K562 (cell line): ENCODE results near the gene DAPK1. TPM values are rescaled to one million over a fixed set of nuclear protein-coding genes. Genes with fewer than 3 reads are reported as not detected.

Source experiments
- ATAC-seq: fragments of 200-7000 bp; cut with Tn5 transposase; 3 replicates; pipeline ENCODE4 v1.9.1; 2020; ENCODE audit warnings: moderate library complexity
- BruUV-seq: library from RNA; stranded (reverse); fragments of 400-500 nt; replicated peaks from 2 replicates; lab custom pipeline; 2021; lab: Mats Ljungman, UMichigan
- CTCF ChIA-PET: fragments of 300-600 bp; formaldehyde crosslinking; extraction: SDS; loops from one replicate; lab custom pipeline; 2021; ENCODE audit warnings: low intra/inter-chr PET ratio; lab: Yijun Ruan, JAX
- POLR2A ChIA-PET: fragments of 300-600, 350-650 bp; sonication (Branson Sonifier 250); formaldehyde crosslinking; extraction: SDS; loops from one replicate; lab custom pipeline; 2021; ENCODE audit warnings: antibody characterized with exemption, inconsistent platforms; lab: Yijun Ruan, JAX
- DNase-seq, 4 experiments: peaks; one replicate each; pipeline versions ENCODE4 v3.0.0 to v3.0.0-alpha.2; 2011 to 2018; ENCODE audit warnings: low spot score in 3 of 4, mixed read lengths in 3 of 4; ENCODE audit errors: extremely low read depth in 1 of 4
- FAIRE-seq: peaks from 2 replicates; lab custom pipeline; 2011; peaks lifted over from hg19 to GRCh38; lab: Jason Lieb, UNC
- H2AFZ ChIP-seq: 2 replicates; pipeline ENCODE4 v1.6.0; 2011; ENCODE audit warnings: low read depth, low read length, control low read depth, inconsistent platforms
- H3K27ac ChIP-seq: fragments of 200-600 bp; 3 replicates; pipeline ENCODE4 v1.8.0; 2011; ENCODE audit warnings: low read depth, mild to moderate bottlenecking, control low read depth, inconsistent platforms, low read length, moderate library complexity, mixed read lengths; ENCODE audit errors: extremely low read depth
- H3K27me3 ChIP-seq, 2 experiments: fragments of 300-600 bp in 1 of 2; 2 replicates in 1 of 2; 3 replicates in 1 of 2; pipeline versions ENCODE4 v1.6.0 to v1.8.0; 2011; ENCODE audit warnings: inconsistent platforms in 2 of 2, low read length in 2 of 2, mild to moderate bottlenecking in 1 of 2, mixed read lengths in 1 of 2, moderate library complexity in 1 of 2; ENCODE audit not compliant: control insufficient read depth in 2 of 2, insufficient read depth in 2 of 2
- H3K36me3 ChIP-seq: fragments of 300-600 bp; 3 replicates; pipeline ENCODE4 v1.8.0; 2011; ENCODE audit warnings: mild to moderate bottlenecking, low read length, inconsistent platforms; ENCODE audit not compliant: control insufficient read depth, insufficient read depth
- H3K4me1 ChIP-seq, 2 experiments: fragments of 200-600 bp in 1 of 2; replicated peaks in 1 of 2; 2 replicates in 1 of 2; 3 replicates in 1 of 2; pipeline versions ENCODE4 v1.5.1 to v1.8.0; 2011; ENCODE audit warnings: inconsistent platforms in 2 of 2, low read length in 2 of 2, mild to moderate bottlenecking in 1 of 2, mixed read lengths in 1 of 2, moderate library complexity in 1 of 2; ENCODE audit not compliant: control insufficient read depth in 2 of 2, insufficient read depth in 2 of 2
- H3K4me2 ChIP-seq: 2 replicates; pipeline ENCODE4 v1.6.1; 2011; ENCODE audit warnings: low read length, control low read depth, inconsistent platforms, mixed read lengths; ENCODE audit not compliant: insufficient read depth
- H3K4me3 ChIP-seq: fragments of 200-600 bp; sonication (generic), shearing (Covaris generic); 2 replicates; pipeline ENCODE4 v1.5.1; 2016; ENCODE audit warnings: control low read depth, inconsistent platforms
- H3K79me2 ChIP-seq: fragments of 200-600 bp; 3 replicates; pipeline ENCODE4 v1.8.0; 2011; ENCODE audit warnings: low read length, inconsistent platforms; ENCODE audit not compliant: control insufficient read depth, insufficient read depth
- H3K9ac ChIP-seq, 2 experiments: 2 replicates each; pipeline versions ENCODE4 v1.6.0 to v1.6.1; 2011; ENCODE audit warnings: low read depth in 2 of 2, low read length in 2 of 2, control low read depth in 1 of 2, inconsistent platforms in 1 of 2, mild to moderate bottlenecking in 1 of 2, mixed read lengths in 1 of 2; ENCODE audit not compliant: insufficient read depth in 1 of 2
- H3K9me1 ChIP-seq: one replicate; pipeline ENCODE4 v1.6.0; 2011; ENCODE audit warnings: inconsistent platforms, mild to moderate bottlenecking, low read length, moderate library complexity; ENCODE audit not compliant: control insufficient read depth, insufficient read depth
- H3K9me3 ChIP-seq: replicated peaks from 2 replicates; pipeline ENCODE4 v1.5.1; 2011; ENCODE audit warnings: low read depth, low read length, inconsistent platforms; ENCODE audit not compliant: control insufficient read depth, insufficient read depth
- H4K20me1 ChIP-seq: replicated peaks from 2 replicates; pipeline ENCODE4 v1.6.1; 2011; ENCODE audit warnings: low read length, inconsistent platforms, mixed read lengths; ENCODE audit not compliant: control insufficient read depth, insufficient read depth
- AFF4 ChIP-seq: sonication (generic); formaldehyde crosslinking; IDR thresholded peaks from 2 replicates; pipeline ENCODE4 v1.8.0; 2023; ENCODE audit warnings: mild to moderate bottlenecking, missing genetic modification reagents
- E2F6 ChIP-seq, 2 experiments: IDR thresholded peaks; 2 replicates each; pipeline ENCODE4 v1.6.1; 2011; ENCODE audit warnings: borderline replicate concordance in 1 of 2, control low read depth in 1 of 2, low read depth in 1 of 2, low read length in 1 of 2, mild to moderate bottlenecking in 1 of 2, mixed read lengths in 1 of 2, moderate library complexity in 1 of 2; ENCODE audit not compliant: insufficient read depth in 1 of 2, insufficient read length in 1 of 2, poor library complexity in 1 of 2, severe bottlenecking in 1 of 2; ENCODE audit errors: extremely low read depth in 1 of 2
- SNIP1 ChIP-seq: fragments of 450-650 bp; IDR thresholded peaks from 2 replicates; pipeline ENCODE4 v1.7.1; 2017; ENCODE audit warnings: low read depth, mild to moderate bottlenecking
- THRB ChIP-seq: fragments of 450-650 bp; formaldehyde crosslinking; conservative IDR thresholded peaks from 2 replicates; pipeline ENCODE4 v1.4.0; 2022; ENCODE audit warnings: mild to moderate bottlenecking, missing genetic modification characterization
- ZFP91 ChIP-seq: sonication (generic); formaldehyde crosslinking; IDR thresholded peaks from 2 replicates; pipeline ENCODE4 v1.8.0; 2022; ENCODE audit warnings: mild to moderate bottlenecking, missing genetic modification reagents
- ZNF232 ChIP-seq: sonication (generic); formaldehyde crosslinking; IDR thresholded peaks from 2 replicates; pipeline ENCODE4 v1.8.0; 2022; ENCODE audit warnings: mild to moderate bottlenecking, missing genetic modification reagents
- ZNF518B ChIP-seq: fragments of 250-450 bp; sonication (Bioruptor Pico); IDR thresholded peaks from 2 replicates; pipeline ENCODE4 v1.5.0; 2021; ENCODE audit warnings: mild to moderate bottlenecking, moderate library complexity
- ZNF561 ChIP-seq: fragments of 450-650 bp; formaldehyde crosslinking; conservative IDR thresholded peaks from 2 replicates; pipeline ENCODE4 v1.4.0; 2020; ENCODE audit warnings: mild to moderate bottlenecking, moderate library complexity
- WGBS: fragments of 100-300 bp; shearing (Covaris generic); methylation state at CpG from one replicate; pipeline ENCODE4 v1.1.6; 2016; ENCODE audit warnings: low coverage, mixed read lengths; ENCODE audit not compliant: insufficient coverage; ENCODE audit errors: missing lambda C conversion rate; 5-methylcytosine and 5-hydroxymethylcytosine counted together
- in situ Hi-C: fragments of 300-500 bp; cut with MboI; formaldehyde crosslinking; loops from 4 replicates; pipeline ENCODE4 v1.15.0; 2018; ENCODE audit warnings: inconsistent platforms, mixed read lengths
- intact Hi-C: fragments of 100-400 bp; cut with micrococcal nuclease; formaldehyde crosslinking; loops from 2 replicates; pipeline ENCODE4 v1.14.2; 2022
- polyA plus RNA-seq, 8 experiments: library from polyadenylated mRNA; depleted of rRNA in 4 of 8; stranded (reverse) in 5 of 8; unstranded in 3 of 8; fragments of >200 nt; fragmentation: Nextera tagmentation in 2 of 8; fragmentation: Illumina TruSeq in 1 of 8; extraction: Ambion mirVana in 2 of 8; extraction: Trizol in 1 of 8; gene quantifications; 2 replicates each; pipeline versions ENCODE4 v1.2.1 to v1.2.3, GENCODE V29; 2011 to 2014; ENCODE audit warnings: inconsistent platforms in 1 of 8, missing spikeins in 1 of 8
- total RNA-seq, 7 experiments: library from RNA; depleted of rRNA in 6 of 7; stranded (reverse); fragments of >200 nt in 6 of 7; fragmentation: Illumina TruSeq in 2 of 7; extraction: Trizol in 2 of 7; gene quantifications; 2 replicates each; pipeline versions ENCODE4 v1.2.1 to v1.2.3, GENCODE V29; 2011 to 2021; ENCODE audit warnings: low replicate concordance in 1 of 7

The DAPK1 gene
- total and polyA plus RNA-seq, 9 of the 15 experiments (the other 6 are each of a cell fraction or from before 2014, with no cell fraction given): 1.7 to 26.4 (median 15.8) TPM

GRCh38 chr9:87628346-87628745, 130.7 kb downstream of the DAPK1 start (continued):
- TF ChIP-seq ZNF232 (no peak), ZFP91 (CRISPR knock-in tag) (no peak)

GRCh38 chr9:87629104-87629503, 131.4 kb downstream of the DAPK1 start:
- no TSS peak for BruUV-seq
- no peaks in the 10 kb centered on the region for H3K9me3 ChIP-seq
- ChIA-PET POLR2A (no interaction called here), CTCF (no interaction called here)
- no peak overlapping the region for H3K4me2 ChIP-seq
- no peaks in the 10 kb centered on the region; a peak in 1 of 5 replicates for H3K4me1 ChIP-seq
- H3K27me3 ChIP-seq: no peaks in the 10 kb centered on the region
- WGBS: 96% methylated on average over 5 of the region's 6 CpGs
- DNase-seq (no peak), FAIRE-seq (no peak), ATAC-seq (no peak)
- in situ Hi-C loops: no loop called here
- no peaks in the 10 kb centered on the region for H3K36me3 ChIP-seq
- H2AFZ ChIP-seq: no peak overlapping the region
- no peaks in the 10 kb centered on the region for H3K9me1 ChIP-seq
- no peaks in the 10 kb centered on the region for H4K20me1 ChIP-seq
- H3K79me2 ChIP-seq: no peaks in the 10 kb centered on the region
- intact Hi-C loops: no loop called here
- no peak overlapping the region for H3K9ac ChIP-seq
- H3K27ac ChIP-seq: no peak overlapping the region
- no peak overlapping the region for H3K4me3 ChIP-seq
- TF ChIP-seq THRB (CRISPR knock-in tag) (no peak), E2F6 (IDR thresholded peaks at IDR 0.05; ENCODE audit: borderline replicate concordance in 1 of 2, extremely low read depth in 1 of 2, insufficient read depth in 1 of 2, insufficient read length in 1 of 2, low read depth in 1 of 2, low read length in 1 of 2, poor library complexity in 1 of 2, severe bottlenecking in 1 of 2) (no peak), SNIP1 (no peak), ZNF518B (CRISPR knock-in tag) (no peak), AFF4 (no peak), ZNF561 (CRISPR knock-in tag) (no peak)
